Central memory CD8-positive, alpha-beta T cell (primary cell): ENCODE results near the gene EP400.
A peak's percentile ranks its signal among the peaks of the same experiment; 100 is the strongest.

Experiments
- ATAC-seq: fragments of 150-1000 bp; cut with Tn5 transposase; replicated peaks from 2 replicates; pipeline ENCODE4 v1.10.0; 2022; ENCODE audit warnings: mild to moderate bottlenecking, moderate FRiP score, moderate number of reproducible peaks; ENCODE audit not compliant: poor library complexity, severe bottlenecking; ENCODE audit errors: extremely low read depth
- DNase-seq, 2 donors: peaks; one replicate each; pipeline ENCODE4 v3.0.0; 2021; ENCODE audit warnings: low spot score in 2 of 2
- H3K27ac Mint-ChIP-seq: one replicate; pipeline ENCODE4 v1.8.0; 2022; ENCODE audit warnings: low read depth, mild to moderate bottlenecking, moderate library complexity, mixed read lengths
- H3K27me3 Mint-ChIP-seq: one replicate; pipeline ENCODE4 v1.8.0; 2022; ENCODE audit warnings: mixed read lengths
- H3K36me3 Mint-ChIP-seq: one replicate; pipeline ENCODE4 v1.8.0; 2022; ENCODE audit warnings: mild to moderate bottlenecking, moderate library complexity, mixed read lengths; ENCODE audit not compliant: insufficient read depth
- H3K4me1 Mint-ChIP-seq: one replicate; pipeline ENCODE4 v1.8.0; 2022; ENCODE audit warnings: mixed read lengths
- H3K4me3 Mint-ChIP-seq: one replicate; pipeline ENCODE4 v1.8.0; 2022; ENCODE audit warnings: mild to moderate bottlenecking, moderate library complexity, mixed read lengths
- H3K9me3 Mint-ChIP-seq: one replicate; pipeline ENCODE4 v1.8.0; 2022; ENCODE audit warnings: mixed read lengths

The EP400 gene, protein sequence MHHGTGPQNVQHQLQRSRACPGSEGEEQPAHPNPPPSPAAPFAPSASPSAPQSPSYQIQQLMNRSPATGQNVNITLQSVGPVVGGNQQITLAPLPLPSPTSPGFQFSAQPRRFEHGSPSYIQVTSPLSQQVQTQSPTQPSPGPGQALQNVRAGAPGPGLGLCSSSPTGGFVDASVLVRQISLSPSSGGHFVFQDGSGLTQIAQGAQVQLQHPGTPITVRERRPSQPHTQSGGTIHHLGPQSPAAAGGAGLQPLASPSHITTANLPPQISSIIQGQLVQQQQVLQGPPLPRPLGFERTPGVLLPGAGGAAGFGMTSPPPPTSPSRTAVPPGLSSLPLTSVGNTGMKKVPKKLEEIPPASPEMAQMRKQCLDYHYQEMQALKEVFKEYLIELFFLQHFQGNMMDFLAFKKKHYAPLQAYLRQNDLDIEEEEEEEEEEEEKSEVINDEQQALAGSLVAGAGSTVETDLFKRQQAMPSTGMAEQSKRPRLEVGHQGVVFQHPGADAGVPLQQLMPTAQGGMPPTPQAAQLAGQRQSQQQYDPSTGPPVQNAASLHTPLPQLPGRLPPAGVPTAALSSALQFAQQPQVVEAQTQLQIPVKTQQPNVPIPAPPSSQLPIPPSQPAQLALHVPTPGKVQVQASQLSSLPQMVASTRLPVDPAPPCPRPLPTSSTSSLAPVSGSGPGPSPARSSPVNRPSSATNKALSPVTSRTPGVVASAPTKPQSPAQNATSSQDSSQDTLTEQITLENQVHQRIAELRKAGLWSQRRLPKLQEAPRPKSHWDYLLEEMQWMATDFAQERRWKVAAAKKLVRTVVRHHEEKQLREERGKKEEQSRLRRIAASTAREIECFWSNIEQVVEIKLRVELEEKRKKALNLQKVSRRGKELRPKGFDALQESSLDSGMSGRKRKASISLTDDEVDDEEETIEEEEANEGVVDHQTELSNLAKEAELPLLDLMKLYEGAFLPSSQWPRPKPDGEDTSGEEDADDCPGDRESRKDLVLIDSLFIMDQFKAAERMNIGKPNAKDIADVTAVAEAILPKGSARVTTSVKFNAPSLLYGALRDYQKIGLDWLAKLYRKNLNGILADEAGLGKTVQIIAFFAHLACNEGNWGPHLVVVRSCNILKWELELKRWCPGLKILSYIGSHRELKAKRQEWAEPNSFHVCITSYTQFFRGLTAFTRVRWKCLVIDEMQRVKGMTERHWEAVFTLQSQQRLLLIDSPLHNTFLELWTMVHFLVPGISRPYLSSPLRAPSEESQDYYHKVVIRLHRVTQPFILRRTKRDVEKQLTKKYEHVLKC (N-terminal part only)

DNA sequence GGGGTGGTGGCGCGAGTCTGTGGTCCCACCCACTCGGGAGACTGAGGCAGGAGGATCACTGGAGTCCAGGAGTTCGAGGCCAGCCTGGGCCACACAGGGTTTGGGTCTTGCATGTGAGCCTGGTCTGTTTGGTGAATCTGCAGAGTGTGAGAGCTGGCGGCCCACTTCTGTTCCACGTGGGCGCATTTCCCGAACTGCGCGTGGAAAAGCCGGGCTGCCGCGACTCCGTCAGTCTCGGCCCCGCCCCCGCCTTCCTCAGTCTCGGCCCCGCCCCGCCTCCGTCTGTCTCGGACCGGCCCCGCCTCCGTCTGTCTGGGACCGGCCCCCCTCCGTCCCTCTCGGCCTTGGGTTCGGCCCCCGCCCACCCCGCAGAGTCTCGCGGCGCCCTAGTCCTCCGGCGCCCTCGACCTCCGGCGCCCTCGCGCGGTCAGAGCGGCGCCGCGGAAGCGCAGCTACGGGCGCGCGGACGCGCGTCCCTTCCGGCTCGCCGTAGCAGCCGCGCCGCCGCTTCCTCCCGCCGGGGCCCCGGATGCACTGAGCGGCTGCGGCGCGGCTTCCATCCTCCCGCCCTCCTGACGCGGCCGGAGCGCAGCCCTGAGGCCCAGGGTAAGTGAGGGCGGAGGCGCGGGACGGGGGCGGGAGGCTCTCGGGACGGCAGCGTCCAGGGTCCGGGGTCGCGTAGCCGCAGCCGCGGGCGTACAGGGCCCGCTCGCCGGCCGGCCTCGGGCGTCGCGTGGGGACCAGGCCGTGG, at the start of gene EP400:
TSS of gene EP400 (plus strand) at position 512 of the 751 bp plus-strand sequence. CDS start 10,678 bp downstream, outside the sequence.
- Mint-ChIP-seq H3K4me1 (peaks cover 18% of the 10 kb centered on the region), H3K27ac (peak within 1 kb of the TSS; percentile 86), H3K36me3 (peaks cover 11% of the 10 kb centered on the region), H3K27me3 (no peaks in the 10 kb centered on the region), H3K9me3 (no peaks in the 10 kb centered on the region), H3K4me3 (peak within 1 kb of the TSS; percentile 89)
- DNase-seq (peak; percentile 80 to 85), ATAC-seq (peak; percentile 86)

DNA sequence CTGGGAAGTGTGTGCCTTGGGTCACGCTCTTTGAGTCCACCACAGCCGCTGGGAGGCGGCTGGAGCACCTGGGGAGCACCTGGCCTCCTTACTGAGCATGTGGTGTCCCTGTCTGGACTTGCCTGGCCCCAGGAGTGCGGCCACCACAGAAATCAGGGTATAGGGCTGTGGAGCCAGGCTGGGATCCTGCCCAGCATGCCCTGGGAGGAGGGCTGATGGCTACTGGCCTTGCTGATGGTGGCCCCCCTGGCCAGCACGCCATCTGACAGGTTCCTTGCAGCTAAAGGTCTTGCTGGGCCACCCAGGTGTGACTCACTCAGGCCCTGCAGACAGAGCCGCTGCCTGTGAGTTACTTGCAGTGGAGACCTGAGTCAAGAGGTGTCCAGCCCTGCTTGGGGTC, 49.3 kb upstream of the EP400 start:
- Mint-ChIP-seq H3K9me3 (no peaks in the 10 kb centered on the region), H3K27ac (no peak overlapping the region), H3K27me3 (no peaks in the 10 kb centered on the region), H3K4me3 (no peak overlapping the region), H3K36me3 (peaks cover 5% of the 10 kb centered on the region), H3K4me1 (peaks cover 40% of the 10 kb centered on the region)
- DNase-seq (no peak), ATAC-seq (no peak)

DNA sequence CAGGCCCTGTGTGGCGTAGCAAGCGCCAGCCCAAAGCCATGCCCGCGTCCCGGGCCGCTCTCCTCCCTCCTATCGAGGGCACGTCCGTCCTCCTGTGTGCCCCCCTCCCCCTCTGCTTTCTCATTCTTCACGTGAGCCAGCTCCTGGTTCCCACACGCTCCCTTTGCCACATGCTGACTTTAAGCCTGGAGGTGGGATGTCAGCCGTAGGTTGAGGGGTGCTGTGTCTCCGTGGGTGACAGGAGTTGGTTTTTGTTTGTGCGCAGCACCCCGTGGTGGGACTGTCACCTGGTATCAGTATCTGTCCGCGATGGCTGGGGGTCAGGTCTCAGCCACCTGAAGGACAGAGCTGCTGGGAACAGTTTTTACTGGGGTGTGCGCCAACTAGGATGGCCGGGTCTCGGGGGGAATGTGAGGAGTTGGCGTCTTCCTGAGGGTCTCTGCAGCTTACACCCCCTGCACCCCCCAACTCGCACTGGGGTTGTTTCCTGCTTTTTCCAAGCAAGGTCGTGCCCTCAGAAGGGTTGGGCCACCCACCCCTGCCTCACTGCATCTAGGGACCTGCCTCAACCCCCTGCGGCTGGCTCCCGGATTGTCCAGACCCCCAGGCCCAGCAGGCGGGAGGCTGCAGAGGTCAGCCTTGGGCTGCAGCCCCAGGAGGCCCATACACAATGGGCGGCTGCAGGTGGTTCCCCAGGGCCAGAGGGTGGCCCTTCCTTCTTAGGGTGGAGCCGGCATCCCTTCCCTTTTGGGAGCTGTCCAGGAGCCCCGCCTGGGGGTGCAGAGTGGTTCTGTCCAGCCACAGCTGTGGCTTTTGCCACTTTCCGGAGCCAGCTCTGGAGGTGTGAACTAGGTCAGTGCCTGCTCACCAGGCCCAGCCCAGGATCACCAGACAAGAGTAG, 48.1 kb upstream of the EP400 start:
- H3K27ac Mint-ChIP-seq: no peak overlapping the region
- no peak for DNase-seq
- H3K9me3 Mint-ChIP-seq: no peaks in the 10 kb centered on the region
- no peak overlapping the region for H3K4me3 Mint-ChIP-seq
- ATAC-seq: no peak
- peaks cover 7% of the 10 kb centered on the region for H3K36me3 Mint-ChIP-seq
- H3K27me3 Mint-ChIP-seq: no peaks in the 10 kb centered on the region
- peaks cover 36% of the 10 kb centered on the region for H3K4me1 Mint-ChIP-seq

DNA sequence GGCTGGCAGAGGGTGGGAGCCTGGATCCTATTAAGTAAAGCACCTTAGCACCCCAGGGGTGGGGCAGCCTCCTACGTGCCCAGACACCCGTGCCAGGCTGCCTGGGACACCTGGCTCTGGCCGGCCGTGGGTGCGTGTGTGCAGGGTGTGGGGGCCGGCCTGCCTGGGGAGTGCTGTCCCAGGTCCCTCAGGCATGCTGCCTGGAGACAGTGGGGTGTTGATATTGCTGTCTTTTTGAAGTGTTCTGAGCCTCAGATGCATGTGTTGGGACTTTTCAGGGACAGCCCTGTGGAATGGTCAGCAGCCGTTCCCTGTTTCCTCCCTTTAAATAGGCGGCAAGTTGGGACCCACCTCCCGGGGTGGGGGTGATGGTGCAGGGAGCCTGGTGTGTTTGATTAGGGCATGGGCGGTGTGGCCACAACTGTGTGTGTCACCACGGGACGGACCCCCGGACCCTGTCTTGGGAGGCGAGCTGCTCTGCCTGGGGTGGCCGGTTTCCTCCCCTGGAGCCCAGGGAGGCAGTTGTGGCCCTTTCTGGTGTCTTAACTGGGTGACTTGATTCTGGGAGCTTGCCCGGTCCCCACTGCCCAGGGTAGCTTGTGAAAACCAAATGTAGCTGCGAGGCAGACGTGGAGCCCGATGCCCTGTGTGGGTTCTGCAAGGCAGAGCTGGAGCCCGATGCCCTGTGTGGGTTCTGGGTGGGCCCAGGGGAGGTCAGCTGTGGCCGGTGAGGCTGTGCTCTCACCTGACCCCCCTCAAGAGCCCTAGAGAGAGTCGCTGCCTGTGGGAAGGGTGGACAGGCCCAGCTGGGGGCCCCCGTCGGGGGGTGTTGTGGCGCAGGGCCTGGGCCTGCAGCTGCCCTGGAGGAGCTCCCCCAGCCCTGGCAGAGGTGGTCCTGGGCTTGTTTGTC, 47.2 kb upstream of the EP400 start:
- Mint-ChIP-seq H3K27ac (no peak overlapping the region), H3K27me3 (no peaks in the 10 kb centered on the region), H3K4me3 (no peak overlapping the region), H3K9me3 (no peaks in the 10 kb centered on the region), H3K4me1 (peaks cover 29% of the 10 kb centered on the region), H3K36me3 (peaks cover 11% of the 10 kb centered on the region)
- ATAC-seq (no peak), DNase-seq (no peak)

DNA sequence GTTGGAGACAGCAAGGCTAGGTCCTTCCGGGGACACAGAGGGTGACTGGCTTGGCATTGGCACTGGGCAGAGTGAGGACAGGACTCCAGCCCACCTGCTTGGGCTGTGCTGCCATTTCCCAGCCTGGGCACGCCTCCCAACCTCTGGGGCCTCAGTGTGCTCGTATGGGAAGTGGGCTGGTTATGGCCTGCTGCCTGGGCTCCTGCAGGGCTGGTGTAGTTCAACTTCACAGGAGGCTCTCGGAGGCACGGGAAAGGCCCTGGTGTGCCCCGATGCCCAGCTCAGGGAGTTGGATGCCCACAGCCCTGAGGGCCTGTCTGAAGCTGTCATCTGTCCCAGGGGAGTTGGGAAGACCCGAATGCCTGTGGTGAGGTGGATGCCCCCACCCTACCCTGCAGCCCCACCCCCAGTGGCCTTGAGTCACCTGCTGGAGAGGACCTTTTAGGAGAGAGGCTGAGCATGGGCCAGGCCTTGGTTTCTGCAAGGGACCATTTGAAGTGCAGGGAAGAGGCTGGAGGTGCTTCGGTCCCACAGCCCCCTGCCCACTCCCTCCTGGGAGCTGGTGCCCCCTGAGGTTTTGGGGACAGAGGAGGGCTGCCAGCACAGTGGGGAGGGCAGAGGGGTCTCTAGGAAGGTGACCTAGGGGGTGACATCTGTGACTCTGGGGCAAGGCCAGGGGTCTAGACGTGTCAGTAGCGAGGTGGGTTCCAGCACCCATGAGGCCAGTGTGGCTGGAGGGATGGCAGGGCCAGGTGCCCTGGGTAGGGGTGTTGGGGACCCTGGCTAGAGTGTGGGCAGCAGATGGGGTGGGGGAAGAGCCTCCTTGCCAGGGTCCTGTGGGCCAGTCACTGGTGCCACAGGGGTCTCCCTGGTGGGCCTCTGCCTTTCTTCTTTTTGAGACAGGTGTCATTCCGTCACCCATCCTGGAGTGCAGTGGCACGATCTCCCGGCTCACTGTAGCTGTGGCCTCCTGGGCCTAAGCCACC, 46.2 kb upstream of the EP400 start:
- no peak for DNase-seq
- H3K27me3 Mint-ChIP-seq: no peaks in the 10 kb centered on the region
- peak overlapping the region; percentile 51 for H3K27ac Mint-ChIP-seq
- H3K9me3 Mint-ChIP-seq: no peaks in the 10 kb centered on the region
- no peak for ATAC-seq
- H3K4me1 Mint-ChIP-seq: peaks cover 23% of the 10 kb centered on the region
- peaks cover 12% of the 10 kb centered on the region for H3K36me3 Mint-ChIP-seq
- no peak overlapping the region for H3K4me3 Mint-ChIP-seq

DNA sequence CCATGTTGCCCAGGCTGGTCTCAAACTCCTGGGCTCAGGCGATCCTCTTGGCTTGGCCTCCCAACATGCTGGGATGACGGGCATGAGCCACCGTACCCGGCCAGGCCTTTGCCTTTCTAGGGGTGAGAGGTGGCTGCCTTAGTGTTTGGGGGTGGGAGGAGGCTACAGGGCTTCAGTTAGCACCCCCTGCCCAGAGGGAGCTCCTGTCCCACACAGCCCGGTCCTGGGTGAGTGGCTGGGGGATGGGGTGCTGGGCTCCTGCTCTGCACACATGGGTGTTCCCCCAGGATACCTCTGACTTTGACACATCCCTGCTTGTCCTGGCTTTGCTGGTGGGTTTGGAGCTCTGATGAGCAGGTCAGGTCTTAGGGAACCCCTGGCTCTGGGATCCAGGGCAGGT, 45.4 kb upstream of the EP400 start:
- no peaks in the 10 kb centered on the region for H3K27me3 Mint-ChIP-seq
- H3K4me1 Mint-ChIP-seq: peaks cover 23% of the 10 kb centered on the region
- H3K36me3 Mint-ChIP-seq: peaks cover 12% of the 10 kb centered on the region
- DNase-seq: no peak
- no peak overlapping the region for H3K4me3 Mint-ChIP-seq
- no peaks in the 10 kb centered on the region for H3K9me3 Mint-ChIP-seq
- ATAC-seq: no peak
- no peak overlapping the region for H3K27ac Mint-ChIP-seq

DNA sequence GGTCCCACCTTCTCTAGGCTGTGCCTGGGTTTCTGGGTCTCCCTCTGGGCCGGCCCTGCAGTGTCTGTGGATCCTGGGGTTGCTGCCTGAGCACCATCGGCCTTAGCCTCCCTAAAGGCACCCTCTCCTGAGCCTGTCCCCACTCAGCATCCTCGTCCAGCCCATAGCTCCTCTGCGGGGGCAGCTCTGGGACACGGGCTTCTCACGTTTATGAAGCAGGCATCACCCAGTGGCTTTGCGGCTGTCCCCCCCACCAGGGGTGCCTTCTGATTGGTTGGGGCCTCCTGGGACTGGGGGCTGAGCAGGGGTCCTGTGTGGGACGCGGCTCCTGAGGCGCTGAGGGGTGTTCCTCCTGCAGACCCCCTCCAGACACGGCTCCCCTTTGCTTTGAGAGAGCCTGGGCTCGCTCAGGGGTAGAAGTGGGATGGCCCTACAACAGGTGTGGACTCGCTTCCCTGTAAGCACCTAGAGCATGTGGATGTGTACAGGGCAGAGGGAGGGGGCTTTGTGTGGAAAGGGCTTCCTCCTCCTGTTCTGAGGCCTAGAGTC, 44.6 kb upstream of the EP400 start:
- H3K27ac Mint-ChIP-seq: no peak overlapping the region
- H3K4me1 Mint-ChIP-seq: peaks cover 20% of the 10 kb centered on the region
- ATAC-seq (no peak), DNase-seq (no peak)
- peaks cover 10% of the 10 kb centered on the region for H3K36me3 Mint-ChIP-seq
- no peaks in the 10 kb centered on the region for H3K27me3 Mint-ChIP-seq
- no peaks in the 10 kb centered on the region for H3K9me3 Mint-ChIP-seq
- H3K4me3 Mint-ChIP-seq: no peak overlapping the region

DNA sequence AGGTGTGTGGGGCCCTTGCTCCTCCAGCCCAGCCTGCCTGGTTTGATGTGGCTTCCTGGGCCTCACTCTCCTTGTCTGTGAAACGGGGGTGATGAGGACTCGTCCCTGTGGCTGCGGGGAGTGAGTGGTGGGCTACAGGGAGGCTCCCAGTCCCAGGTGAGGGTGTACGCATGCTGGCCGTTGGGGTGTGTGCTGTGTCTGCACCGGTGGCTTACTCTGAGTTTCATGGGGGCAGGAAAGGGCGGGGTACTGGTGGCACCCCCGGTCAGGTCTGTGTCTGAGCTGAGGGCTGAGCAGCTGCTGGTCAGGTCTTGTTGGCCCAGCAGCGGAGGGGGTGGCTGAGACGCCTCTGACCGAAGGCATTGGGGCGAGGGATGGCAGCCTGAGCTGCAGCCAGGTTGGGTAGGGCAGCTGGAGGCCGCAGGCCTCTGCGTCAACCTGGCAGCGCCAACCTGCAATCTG, 44.1 kb upstream of the EP400 start:
- ATAC-seq (no peak), DNase-seq (no peak)
- Mint-ChIP-seq H3K36me3 (peaks cover 9% of the 10 kb centered on the region), H3K9me3 (no peaks in the 10 kb centered on the region), H3K27me3 (no peaks in the 10 kb centered on the region), H3K4me1 (peaks cover 18% of the 10 kb centered on the region), H3K27ac (no peak overlapping the region), H3K4me3 (no peak overlapping the region)

DNA sequence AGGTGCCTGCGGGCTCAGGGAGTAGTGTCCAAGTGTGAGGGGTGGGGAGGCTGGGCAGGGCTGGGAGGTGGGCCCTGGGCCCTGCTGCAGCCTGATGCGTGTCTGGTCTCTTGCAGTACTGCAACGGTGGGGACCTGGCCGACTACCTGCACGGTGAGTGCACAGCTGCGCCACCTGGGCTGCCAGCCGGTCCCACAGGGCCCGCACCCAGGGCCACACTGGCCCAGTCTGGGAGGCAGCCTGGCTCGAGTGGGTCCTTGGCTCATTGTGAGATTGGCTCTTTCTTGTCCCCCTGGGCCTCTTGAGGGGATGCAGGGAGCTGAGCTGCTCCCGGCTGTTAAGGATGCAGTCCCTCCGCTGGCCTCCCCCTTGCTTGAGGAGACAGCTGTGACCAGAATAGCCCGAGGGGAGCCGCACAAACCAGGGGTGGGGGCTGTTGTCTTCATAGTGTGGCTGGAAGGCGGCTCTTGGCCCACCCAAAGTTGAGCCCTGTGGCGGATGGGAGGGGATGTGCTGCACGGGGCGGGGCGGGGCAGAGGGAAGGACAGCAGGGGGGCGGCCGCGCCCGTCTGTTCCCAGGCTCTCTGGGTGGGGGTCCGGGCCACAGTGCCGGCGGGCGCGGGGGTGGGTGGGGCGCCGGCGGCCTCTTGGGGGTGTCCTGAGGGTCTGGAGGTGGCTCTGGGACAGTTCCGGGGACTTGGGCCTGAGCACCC, 42.2 kb upstream of the EP400 start:
- H3K4me3 Mint-ChIP-seq: no peak overlapping the region
- ATAC-seq (no peak), DNase-seq (no peak)
- H3K4me1 Mint-ChIP-seq: peaks cover 12% of the 10 kb centered on the region
- peaks cover 10% of the 10 kb centered on the region for H3K36me3 Mint-ChIP-seq
- no peaks in the 10 kb centered on the region for H3K27me3 Mint-ChIP-seq
- H3K27ac Mint-ChIP-seq: no peak overlapping the region
- H3K9me3 Mint-ChIP-seq: no peaks in the 10 kb centered on the region
